EH (cell line): Measurements from ENCODE around the gene UBE3D.
"Not testable (repeated sequence)": the region's sequence is repeated elsewhere in the genome, so short reads cannot be mapped to it uniquely, and the experiment has no call there.

Experiments
- DNase-seq: peaks from one replicate; pipeline ENCODE4 v3.0.0-alpha.2; 2015; ENCODE audit warnings: low read depth

UBE3D gene

DNA sequence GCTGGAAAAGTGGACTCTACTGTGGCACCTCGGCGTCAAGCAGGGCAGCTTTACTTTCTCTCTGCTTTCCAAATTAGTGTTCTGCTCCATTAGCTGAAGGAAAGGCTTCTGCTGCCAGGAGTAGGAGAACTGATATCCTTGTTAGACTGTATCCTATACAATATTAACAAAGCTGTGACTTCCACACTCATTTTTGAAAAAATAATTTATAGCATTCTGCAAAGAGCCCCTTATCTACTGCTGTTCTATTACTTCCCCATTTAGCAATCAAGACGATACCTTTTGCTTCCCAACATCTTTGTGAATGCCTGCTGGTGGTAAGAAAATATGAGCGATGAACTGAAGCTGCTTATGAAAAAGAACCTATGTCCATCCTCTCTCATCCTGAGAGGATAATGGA lies 151.1 kb downstream of the UBE3D start:
- no peak for DNase-seq

DNA sequence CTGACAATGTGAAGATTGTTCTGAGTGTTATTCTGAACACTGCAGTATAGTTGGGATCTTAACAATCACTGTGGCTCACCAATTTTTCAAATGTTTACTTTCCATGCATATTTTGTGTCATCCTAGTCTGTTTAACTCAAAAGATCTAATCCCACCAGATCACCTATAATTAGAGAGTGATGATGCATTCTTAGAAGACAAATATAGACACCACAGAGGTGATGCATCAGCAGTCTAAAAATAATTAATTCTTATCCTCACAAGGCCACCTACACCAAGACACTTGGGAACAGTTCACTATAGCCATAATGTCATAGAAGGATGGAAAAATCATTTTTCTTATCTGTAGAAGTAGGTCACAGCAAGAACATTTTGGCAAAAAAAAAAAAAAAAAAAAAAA lies 154.8 kb downstream of the UBE3D start:
- no peak for DNase-seq

DNA sequence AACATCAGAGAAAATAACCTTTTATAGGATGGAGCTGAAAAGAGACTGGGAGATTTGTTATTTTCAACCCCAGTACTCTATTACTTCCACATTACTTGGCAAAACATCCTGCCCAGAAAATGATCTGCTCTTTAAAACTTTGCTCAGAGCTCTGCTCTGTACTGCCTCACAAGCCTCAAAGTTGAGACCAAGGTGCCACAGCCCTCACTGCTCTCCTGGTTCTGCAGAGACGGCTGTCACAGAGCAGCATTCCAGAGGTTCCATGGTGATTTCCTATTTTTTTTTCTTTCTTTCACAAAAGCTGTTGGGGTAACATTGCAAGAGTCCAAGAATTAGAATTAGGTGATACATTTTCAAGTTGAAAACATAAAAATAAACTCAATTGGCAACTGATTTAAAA lies 155.2 kb downstream of the UBE3D start:
- no peak for DNase-seq

DNA sequence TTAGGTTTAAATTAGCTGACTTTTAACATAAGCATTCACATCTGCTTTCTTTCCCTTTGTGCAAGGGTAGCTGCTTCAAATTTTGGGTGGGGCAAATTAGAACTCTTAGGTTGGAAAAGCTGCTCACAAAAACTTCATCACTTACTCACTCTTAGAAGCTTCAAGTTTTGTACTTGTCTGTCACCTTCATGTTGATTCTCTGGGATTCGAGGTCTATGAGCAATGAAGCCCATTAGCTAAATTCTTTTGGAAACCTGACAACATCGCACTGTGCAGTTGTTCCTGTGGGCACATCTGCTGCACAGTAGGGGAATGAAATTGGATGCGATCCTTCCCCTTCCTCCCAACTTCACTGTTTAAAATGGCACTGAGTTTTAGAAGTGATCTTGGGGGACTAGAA lies 156.1 kb downstream of the UBE3D start:
- DNase-seq = peak; percentile 18

DNA sequence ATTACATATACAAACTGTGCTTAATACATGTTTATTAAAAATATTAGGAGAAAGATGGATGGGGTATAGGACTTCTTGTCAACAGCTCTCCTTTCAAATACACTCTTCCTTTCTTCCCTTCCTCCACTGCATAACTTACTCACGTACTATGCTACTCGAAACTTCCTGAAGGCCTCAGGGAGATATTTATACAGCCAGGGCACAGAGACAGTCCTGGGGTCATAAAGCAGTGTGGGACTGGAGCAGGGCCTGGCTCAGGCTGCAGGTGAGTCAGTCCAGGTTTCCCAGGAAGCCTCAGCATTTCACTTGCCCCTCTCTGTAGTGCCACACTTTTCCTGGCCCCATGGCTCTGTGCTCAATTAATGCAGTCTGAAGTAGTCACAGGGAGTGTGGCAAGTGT lies 157.0 kb downstream of the UBE3D start:
- no peak for DNase-seq

DNA sequence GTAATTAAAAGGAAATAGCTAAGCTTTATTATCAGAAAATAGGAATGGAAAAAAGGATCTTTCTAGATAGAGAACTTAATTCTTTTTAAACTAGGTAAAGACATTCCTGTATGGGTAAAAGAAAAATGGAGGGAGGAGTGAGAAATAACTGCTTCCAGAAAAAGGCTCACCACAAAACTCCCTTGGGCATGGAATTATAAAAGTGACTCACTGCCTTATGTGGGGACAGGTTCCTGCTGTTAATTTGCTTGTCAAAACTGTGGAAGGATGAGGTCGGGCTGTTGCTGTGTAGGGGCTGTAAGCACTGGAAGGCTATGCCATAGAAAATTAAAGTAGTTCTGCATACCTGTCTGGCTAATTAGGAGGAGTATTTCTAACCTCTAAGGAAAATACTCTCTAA lies 158.7 kb downstream of the UBE3D start:
- DNase-seq = peak; percentile 74

DNA sequence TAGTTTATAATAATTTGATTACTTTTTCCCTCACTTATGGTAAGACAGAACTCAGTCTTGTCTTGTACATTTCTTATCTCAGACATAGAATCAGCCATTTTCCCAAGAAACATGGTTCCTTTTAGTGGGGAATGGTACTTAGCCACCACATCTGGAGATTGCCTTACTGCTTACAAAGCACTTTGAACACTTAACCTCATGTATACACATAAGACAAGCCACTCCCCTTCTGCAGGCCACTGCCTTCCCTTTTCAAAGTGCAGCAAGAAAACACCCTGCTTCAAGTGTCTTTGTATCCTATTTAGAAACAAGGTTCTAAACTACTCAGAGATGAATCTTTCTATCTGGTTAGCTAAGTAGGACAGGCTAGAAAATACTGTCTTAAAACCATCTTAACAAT lies 159.2 kb downstream of the UBE3D start:
- peak; percentile 20 for DNase-seq

DNA sequence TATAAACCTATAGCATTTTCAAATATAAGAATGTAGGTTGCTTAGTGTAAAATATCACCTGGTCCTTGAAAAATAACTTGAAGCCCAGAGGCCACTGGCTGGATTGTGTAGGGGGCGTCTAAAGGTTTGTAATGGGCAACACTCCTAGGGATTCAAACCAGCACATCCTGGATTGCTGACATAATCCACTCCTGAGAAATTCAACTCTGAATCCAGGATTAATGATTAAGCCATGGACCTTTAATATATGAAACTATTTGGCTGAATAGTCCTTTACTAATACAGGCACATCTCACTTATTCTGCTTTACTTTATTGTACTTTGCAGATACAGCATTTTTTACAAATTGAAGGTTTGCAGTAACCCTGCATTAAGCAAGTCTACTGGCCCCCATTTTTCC lies 160.8 kb downstream of the UBE3D start:
- no peak for DNase-seq

DNA sequence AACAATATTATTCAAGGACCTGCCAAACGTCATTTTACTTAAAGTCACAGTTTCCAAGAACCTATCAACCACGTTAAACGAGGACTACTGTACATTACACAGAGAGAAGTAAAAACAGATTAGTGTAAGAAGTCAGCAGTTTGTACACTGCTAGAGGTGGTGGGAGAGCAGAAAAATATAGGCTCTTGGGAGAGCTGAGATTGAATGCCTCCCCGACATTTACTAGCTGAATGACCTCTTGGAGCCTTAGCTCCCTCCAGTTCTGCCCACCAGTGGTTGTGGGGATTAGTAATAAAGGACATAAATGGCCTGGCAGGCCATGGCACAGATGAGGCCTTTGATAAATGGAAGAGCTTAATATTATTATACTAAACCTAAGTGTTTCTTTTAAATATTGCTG lies 161.4 kb downstream of the UBE3D start:
- no peak for DNase-seq

DNA sequence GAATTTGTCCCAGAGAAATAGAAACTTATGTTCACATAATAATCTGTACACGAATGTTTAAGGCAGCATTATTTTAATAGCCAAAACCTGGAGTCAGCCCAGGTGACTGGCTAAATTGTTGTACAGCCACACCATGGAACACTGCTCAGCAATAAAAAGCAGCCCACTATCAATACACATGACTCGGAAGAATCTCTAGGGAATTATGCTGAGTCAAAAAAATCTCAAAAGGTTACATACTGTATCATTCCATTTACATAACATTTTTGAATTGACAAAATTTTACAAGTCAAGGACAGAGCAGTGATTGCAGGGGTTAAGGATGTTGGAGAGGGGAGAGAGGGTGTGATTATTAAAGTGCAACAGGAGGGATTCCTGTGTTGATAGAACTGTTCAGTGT lies 163.4 kb downstream of the UBE3D start:
- DNase-seq = no peak

DNA sequence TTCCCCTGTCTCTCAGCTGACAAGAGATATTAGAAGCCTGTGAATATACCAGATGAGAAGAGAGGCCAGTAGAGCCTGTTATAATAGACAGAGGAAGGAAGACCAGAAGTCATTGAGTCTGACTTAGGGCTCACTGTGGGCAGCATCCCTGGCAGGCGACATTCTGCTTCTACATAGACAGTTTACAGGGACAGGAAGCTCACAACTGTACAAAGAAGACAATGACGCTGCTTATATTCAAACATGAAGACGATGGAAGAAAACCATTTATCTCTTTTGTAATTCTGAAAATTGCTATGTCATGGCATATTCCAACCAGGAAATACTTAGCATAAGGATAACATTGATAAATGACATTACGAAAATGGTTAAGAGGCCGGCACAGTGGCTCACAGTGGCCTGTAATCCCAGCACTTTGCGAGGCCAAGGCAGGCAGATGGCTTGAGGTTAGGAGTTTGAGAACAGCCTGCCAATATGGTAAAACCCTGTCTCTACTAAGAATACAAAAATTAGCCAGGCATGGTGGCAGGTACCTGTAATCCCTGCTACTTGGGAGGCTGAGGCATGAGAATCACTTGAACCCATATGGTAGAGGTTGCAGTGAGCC lies 170.9 kb downstream of the UBE3D start:
- DNase-seq = no peak

DNA sequence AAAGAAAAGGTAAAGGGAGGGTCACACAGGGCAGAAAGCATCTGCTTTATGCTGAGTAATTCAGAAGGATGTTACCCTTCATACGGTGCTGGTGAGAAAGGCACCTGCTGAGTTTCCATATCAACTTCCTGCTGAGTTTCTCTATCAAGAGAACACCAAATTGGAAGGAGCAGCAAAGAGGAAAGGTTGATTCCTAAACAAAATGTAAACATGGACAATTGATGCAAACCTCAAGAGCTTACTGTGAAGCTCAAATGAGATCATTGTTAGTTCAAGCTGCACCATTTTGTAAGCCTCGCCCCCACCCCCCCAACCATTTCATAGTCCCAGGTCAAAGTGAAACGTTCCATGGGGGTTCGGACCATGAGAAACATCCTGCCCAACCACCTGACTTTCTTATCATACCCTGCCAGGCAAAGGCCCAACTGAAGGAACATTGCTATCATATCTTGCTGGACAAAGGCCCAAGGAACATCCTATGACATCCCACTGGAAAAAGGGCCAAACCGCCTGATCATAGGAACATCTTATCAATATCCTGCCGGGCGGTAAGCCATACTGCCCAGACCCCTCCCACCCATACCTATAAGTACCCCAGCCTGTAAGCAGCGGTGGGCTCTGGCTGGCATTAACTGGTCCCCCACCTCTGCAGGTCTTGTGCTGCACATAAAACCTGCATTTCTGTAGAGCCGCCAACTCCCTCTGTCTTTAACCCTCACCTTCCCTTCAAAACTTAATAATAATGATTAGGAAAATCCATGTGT lies 171.6 kb downstream of the UBE3D start:
- DNase-seq = no peak

DNA sequence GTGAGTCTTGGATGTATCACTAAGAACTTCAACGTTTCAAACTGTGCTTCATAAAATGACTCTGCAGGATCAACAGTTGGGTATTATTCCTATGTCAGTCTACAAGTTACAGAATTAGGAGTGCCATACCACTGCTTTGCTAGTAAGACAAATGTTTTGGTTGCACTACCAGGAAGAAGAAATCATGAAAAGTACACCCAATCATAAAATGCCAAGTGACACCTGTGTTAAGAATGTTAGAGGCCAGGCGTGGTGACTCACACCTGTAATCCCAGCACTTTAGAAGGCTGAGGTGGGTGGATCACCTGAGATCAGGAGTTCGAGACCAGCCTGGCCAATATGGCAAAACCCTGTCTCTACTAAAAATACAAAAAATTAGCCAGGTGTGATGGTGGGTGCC lies 174.1 kb downstream of the UBE3D start:
- DNase-seq = not testable (repeated sequence)

DNA sequence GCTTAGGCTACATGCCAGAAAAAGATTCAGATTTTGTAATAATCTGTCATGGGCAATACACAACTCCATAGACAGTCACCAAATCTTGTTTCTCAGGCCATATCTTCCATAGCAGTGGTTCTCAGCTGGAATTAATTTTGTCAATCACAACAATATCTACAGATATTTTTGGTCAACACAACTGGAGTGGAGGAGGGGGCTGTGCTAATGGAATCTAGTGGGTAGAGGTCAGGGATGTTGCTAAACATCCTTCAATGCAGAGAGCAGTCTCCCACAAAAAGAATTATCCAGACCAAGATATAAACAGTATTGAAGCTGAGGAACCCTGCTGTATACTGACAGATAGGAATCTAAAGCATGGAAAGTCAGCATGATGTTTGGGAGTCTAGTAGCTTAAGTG lies 174.6 kb downstream of the UBE3D start:
- peak; percentile 21 for DNase-seq

DNA sequence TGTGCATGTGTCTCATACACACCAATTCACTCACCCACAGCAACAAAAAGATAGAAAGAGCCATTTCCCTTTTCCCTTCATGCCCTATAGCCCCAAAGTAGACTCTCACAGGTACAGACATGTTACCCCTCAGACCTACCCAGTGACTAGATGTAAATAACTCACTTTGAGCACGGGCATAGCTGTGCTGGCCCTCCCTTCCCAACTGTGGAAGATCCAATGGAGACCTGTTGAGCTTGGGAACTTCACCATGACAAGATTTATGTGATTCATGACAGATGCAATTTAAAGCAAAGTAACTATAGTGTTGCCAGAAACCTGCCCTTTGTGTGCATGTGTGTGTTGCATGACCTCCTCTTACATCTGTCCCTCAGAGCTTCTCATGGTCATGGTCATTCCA lies 175.4 kb downstream of the UBE3D start:
- DNase-seq = no peak

DNA sequence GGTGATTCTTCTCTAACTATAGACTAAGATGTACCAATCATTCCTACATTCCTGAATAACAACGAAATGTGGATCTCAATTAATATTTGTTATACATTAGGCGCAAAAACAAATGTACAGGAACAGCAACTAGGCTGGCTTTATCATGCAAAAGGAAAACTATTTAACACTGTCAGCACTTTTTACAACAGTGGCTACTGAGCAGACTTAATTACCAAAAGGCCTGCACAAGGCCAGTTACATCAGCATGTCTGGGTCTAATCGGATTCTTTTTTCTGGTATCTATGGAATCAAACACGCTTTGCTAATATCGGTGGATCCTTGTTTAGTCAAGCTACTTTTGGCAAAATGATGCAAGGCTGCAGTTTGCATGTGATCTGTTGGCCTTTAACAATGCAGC lies 176.5 kb downstream of the UBE3D start:
- DNase-seq = no peak

DNA sequence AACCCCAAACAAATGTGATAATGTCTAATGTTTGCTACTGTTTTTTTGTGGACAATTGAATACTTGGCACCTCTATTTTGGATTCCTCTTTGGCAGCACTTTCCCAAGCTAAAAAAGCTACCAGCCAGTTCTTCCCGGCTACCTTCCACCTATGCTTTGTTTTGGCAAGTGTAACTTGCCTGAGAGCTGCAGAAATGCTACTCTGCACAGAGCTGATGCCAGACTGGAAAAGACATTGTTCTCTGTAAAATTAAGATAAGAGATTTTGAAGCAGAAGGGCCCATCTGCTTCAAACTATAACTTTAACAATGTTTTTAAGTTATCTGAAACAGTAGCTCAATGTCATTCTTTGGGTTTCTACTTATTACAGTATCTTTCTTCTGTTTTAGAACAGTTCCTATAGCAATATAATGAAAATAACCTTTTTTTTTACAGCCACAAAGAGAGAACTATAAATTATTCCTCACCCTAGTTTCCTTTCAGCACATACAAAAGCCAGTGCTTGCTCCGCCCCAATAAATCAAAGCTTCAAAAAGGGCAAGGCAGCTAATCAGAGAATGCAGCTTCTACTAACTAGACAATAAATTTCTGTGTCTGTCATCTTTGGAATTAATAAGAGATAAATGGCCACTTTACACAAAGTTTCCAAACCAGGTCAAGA lies 183.1 kb downstream of the UBE3D start:
- DNase-seq = no peak

DNA sequence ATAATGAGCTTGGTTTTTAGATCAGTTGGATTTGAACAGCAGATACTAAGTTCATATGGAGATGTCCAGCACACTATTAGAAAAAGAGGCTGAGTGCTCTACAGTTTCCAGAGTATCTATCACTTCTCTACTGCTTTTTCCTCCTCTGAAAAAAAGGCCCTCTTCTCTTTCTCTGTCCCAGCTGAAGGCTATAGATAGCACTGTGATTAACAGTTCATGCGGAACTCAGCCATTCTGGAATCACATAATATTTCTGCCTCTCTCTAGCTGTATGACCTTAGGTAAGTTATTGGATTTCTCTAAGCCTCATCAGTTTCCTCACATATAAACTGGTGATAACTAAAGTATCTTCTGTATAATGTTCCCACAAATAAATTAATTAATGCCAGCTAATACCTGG lies 184.1 kb downstream of the UBE3D start:
- DNase-seq = no peak

DNA sequence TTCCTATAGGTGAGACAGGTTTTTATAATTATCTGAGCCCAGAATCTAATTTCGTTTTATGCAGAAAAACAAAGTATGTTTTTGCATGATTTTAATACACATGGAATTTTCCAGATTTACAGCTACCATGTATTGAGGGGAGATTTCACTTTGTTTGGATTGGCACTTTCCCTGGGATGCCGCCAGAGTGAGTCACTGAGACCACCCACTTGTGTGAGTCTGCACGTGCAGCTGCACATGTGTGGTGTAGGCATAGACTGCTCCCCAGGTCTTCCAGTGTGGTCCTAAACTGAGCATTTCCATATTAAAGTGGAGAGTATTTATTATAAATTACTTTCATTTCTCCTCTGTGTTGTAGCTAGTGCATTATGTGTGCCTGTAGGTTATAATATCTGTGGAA lies 186.8 kb downstream of the UBE3D start:
- peak; percentile 53 for DNase-seq

DNA sequence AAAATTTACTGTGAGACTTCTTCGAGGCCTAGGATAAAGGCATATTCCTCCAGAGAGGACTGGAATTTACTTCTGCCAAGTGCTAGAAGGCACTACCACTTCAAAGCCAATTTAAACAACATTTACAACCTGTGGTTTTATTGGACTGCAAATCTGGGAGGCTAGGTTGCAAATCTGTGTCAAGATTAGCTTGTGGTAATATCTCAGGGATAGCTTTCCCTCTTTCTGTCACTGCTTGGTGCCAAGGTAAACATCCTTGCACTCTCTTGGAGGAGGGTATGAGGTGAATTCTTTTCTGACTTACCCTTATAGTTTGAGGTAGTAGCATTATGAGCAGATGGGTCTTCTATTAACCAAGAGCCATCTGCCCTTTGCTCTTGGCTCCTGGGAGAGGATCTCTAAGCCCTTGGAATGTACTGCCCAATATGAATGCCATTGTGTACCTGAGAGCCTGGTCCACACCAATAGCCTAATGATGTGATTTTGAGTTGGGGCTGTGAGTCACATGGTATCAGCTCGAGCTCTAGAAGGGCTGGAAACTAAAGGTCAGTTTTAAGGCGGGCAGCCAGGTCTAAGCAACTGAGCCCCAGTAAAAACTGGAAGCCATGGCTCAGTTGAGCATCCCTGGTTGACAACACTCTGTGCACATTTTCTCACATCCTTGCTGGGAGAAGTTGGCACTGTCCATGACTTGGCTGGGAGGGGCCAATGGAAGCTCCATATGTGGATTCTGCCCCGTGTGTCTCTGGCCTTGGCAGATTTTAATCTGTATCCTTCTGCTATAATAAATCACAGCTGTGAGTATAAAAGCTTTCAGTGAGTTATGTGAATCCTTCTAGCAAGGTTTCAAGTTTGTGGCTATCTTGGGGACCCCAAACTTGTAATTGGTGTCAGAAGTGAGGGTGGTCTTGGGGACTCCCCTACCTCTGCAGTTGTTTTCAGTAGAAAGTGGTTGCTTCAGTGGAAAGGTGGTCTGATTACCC lies 188.1 kb downstream of the UBE3D start:
- DNase-seq = peak; percentile 59

DNA sequence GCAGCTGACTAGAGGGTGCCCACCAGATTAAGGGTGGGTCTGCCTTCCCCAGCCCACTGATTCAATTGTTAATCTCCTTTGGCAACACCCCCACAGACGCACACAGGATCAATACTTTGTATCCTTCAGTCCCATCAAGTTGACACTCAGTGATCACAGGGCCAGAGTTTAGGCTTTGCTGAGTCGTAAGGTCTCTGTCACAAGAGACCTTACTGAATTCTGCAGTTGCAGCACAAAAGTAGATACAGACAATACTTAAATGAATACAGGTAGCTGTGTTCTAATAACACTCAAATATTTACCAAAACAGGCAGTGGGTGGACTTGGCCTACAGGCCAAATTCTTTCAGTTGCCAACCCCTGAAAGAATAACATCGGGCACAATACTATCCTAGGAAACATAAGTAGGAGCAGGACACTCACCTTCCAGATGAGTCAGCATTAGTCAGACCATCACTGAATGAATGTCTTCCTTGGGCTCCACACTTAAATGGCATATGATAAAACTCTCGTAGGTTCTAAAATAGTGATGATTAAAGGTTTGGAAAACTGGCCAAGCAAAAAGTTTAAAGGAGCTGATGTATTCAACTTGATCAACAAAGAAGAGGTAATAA lies 190.0 kb downstream of the UBE3D start:
- peak; percentile 75 for DNase-seq

DNA sequence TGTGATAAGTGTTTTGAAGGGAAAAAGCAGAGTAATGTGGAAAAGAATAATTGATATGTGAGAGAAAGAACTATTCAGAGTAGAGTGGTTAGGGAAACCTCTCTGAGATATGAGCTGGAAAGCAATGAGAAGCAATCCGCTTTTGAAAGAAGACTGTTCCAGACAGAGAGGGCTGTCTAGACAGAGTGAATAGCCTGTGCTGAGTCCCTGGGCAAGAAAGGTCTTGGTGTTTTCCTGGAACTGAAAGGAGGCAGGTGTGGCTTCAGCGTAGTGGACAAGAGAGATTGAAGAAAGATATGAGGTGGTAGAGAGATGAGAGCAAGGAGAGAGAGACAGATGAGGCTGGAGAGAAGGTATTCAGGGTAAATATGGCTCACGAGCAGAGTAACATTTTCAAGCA lies 190.8 kb downstream of the UBE3D start:
- DNase-seq = no peak
